Activated naive CD4-positive, alpha-beta T cell treated with anti-CD3 and anti-CD28 coated beads, Interleukin-2, amount 50 U/mL, for 24 hours (primary cell): ENCODE results near the gene ELAC2.

Experiments
- H3K27ac Mint-ChIP-seq: one replicate; pipeline ENCODE4 v1.8.0; 2021; ENCODE audit warnings: mild to moderate bottlenecking, mixed read lengths
- H3K27me3 Mint-ChIP-seq: one replicate; pipeline ENCODE4 v1.8.0; 2021; ENCODE audit warnings: mixed read lengths
- H3K36me3 Mint-ChIP-seq: one replicate; pipeline ENCODE4 v1.8.0; 2021; ENCODE audit warnings: mixed read lengths
- H3K4me1 Mint-ChIP-seq: one replicate; pipeline ENCODE4 v1.8.0; 2021; ENCODE audit warnings: mixed read lengths
- H3K4me3 Mint-ChIP-seq: one replicate; pipeline ENCODE4 v1.8.0; 2021; ENCODE audit warnings: mild to moderate bottlenecking, mixed read lengths
- H3K9me3 Mint-ChIP-seq: one replicate; pipeline ENCODE4 v1.8.0; 2021; ENCODE audit warnings: mixed read lengths

Gene ELAC2

DNA sequence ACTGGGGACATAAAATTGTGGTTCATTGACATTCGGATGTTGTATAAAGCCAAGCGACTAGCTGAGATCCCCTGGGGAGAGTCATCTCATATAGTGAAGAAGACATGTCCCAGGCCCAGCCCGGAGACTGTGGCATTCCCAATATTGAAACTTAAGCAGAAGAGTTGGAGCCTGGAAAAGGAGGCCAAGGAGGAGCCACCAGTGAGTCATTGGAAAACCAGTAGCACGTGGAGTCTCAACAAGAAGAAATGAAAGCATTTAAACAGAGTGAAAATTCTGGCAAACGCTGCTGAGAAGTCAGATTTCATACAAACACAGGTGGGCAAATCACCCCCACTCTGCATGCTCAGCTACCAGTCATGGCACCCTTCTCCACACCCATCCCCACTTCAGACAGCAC lies 9.4 kb upstream of the ELAC2 start:
- Mint-ChIP-seq H3K9me3 (no peaks in the 10 kb centered on the region), H3K27me3 (peaks cover 4% of the 10 kb centered on the region), H3K4me3 (no peak overlapping the region), H3K27ac (peak overlapping the region; percentile 42), H3K36me3 (no peaks in the 10 kb centered on the region), H3K4me1 (peaks cover 13% of the 10 kb centered on the region)

DNA sequence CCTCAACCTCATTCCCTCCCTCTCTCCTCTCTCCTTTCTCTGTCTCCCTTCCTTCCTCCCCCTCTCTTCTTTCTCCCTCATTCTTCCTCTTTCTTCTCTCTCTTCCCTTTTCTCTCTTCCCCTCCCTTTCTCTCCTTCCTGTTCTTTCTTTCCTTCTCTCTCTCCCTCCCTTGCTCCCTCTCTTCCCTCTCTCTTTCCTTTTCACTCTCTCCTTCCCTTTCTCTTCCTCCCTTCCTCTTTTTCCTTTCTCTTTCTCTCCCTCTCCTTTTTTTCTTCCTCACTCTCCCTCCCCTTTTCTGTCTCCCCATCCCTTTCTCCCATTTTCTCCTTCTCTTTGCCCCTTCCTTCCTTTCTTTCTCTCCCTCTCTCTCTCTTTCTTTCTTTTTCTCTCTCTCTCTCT lies 7.9 kb upstream of the ELAC2 start:
- Mint-ChIP-seq H3K4me3 (no peak overlapping the region), H3K27me3 (peaks cover 4% of the 10 kb centered on the region), H3K36me3 (no peaks in the 10 kb centered on the region), H3K27ac (no peak overlapping the region), H3K9me3 (no peaks in the 10 kb centered on the region), H3K4me1 (no peaks in the 10 kb centered on the region)

DNA sequence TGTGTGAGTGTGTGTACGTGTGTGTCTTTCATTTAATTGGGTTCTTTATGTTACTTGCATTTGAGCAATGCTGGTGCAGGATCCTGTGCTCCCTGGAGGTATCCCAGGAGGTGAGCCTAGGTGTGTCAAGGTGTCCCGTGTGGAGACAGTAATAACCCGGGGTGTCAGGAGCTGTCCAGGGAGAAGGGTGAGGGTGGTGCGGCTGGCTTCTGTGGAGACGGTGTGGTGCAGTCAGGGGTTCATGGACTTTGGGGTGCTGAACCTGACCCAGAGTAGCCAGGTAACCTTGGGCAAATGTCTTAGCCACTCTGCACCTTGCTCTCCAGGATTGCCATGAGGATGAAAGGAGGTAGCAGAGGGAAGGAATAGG lies 7.4 kb upstream of the ELAC2 start:
- Mint-ChIP-seq H3K27me3 (peaks cover 2% of the 10 kb centered on the region), H3K4me3 (no peak overlapping the region), H3K27ac (no peak overlapping the region), H3K4me1 (no peaks in the 10 kb centered on the region), H3K9me3 (no peaks in the 10 kb centered on the region), H3K36me3 (no peaks in the 10 kb centered on the region)

DNA sequence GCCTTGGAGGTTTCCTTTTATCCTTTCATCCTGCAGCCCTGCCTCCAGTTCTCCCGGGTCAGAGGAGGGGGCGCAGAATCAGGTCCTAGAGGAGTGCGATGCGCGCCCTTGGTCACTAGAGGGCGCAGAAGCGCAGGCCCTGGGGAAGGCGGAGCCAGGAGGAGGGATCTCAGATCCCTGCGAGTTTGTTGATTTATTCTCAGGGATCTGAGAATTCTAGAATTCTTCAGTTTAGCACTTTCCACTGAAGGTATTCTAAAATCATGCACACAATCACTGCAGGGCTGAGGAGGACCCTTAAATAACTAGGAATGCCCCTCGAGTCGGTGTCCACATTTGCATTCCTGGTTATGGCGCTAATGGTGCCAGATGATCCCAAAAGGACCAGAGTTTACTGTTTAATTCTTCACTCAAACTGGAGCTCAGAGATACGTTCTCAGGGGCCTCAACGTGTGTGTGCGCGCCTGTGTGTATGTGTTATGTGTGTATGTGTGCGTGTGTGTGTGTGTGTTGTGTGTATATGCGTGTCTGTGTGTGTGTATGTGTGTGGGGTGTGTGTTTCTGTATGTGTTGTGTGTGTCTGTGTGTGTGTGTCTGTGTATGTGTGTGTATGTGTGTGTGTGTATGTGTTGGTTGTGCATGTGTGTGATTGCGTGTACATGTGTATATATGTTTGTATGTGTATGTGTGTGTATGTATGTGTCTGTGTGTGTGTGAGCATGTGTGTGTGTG lies 6.9 kb upstream of the ELAC2 start:
- H3K4me3 Mint-ChIP-seq: no peak overlapping the region
- no peaks in the 10 kb centered on the region for H3K36me3 Mint-ChIP-seq
- no peak overlapping the region for H3K27ac Mint-ChIP-seq
- H3K27me3 Mint-ChIP-seq: peaks cover 2% of the 10 kb centered on the region
- H3K9me3 Mint-ChIP-seq: no peaks in the 10 kb centered on the region
- H3K4me1 Mint-ChIP-seq: no peaks in the 10 kb centered on the region

DNA sequence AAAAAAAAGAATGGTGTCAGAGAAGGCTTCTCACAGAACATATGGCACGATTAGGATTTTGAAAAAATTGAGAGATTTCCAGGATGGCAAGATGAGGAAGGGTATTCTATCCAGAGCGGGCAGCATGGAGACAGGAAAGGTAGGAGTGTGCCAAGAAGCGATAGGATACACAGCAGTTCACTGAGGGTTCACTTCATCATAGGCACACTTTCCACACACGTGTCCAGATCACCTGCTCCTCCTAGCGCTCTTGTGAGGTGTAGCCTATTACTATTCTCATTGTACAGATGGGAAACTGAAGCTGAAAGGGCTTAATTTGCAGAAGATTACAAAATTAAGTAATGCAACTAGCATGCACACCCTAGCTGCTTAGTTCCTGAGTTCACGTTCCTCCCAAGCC lies 6.2 kb upstream of the ELAC2 start:
- H3K4me3 Mint-ChIP-seq: no peak overlapping the region
- no peaks in the 10 kb centered on the region for H3K36me3 Mint-ChIP-seq
- peaks cover 2% of the 10 kb centered on the region for H3K27me3 Mint-ChIP-seq
- H3K4me1 Mint-ChIP-seq: no peaks in the 10 kb centered on the region
- no peaks in the 10 kb centered on the region for H3K9me3 Mint-ChIP-seq
- H3K27ac Mint-ChIP-seq: no peak overlapping the region

DNA sequence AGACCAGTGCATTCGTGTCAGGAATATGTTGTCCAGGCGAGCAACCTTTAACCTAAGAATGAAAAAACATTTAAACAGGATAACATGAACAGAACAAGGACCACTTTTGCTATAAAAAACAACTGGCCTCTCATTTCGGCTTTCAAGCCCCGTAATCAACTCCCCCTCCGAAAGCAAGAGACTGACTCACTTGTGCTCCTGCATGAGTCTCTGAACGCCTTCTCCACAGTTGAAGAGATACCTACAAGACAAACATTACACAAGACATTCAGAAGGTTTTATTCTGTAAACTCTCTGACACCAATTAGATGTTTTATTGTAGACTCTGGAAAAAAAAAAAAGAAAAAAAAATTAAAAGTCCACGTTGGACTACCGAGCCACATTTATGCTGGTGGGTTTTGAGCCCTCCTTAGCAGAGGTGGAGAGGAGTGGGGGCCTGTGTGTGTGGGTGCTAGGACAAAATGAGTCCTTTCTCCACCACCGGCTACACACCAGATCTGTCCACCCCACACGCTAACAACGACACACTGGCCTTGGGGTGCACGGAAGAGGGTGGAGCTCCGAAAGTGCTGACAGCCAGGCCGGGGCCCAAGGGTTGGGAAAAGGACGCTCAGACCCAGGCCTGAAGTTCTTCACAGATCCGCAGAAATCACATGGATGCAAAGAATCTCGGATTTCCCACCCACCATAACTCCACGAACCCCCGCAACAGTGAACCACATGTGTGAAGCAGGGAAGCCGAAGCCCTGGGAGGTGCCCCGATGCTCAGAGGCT lies 759 bp downstream of the ELAC2 start:
- Mint-ChIP-seq H3K4me3 (peak overlapping the region; percentile 97), H3K27me3 (no peaks in the 10 kb centered on the region), H3K27ac (peak overlapping the region; percentile 72), H3K36me3 (peaks cover 16% of the 10 kb centered on the region), H3K4me1 (peaks cover 41% of the 10 kb centered on the region), H3K9me3 (no peaks in the 10 kb centered on the region)

DNA sequence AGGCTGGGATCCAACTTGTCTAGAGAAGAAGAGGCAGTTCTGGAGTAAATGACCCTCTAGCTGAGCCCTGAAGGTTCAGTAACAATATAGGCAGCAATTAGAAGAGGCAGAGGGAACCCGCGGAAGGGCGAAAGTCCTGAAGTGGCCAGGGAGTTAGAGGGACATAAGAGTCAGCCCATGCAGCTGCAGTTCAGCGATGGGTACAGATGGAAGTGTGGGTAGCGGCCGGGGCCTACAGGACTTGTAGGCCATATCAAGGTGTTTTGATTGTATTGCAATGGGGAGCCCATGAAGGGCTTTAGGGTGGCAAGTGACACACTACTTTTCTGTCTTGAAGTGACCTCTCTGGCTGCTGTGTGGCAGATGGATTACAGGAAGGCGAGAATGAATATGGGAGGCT lies 3.0 kb downstream of the ELAC2 start:
- no peaks in the 10 kb centered on the region for H3K9me3 Mint-ChIP-seq
- peak overlapping the region; percentile 8 for H3K27ac Mint-ChIP-seq
- H3K4me1 Mint-ChIP-seq: peaks cover 41% of the 10 kb centered on the region
- H3K36me3 Mint-ChIP-seq: peaks cover 22% of the 10 kb centered on the region
- peak overlapping the region; percentile 39 for H3K4me3 Mint-ChIP-seq
- H3K27me3 Mint-ChIP-seq: no peaks in the 10 kb centered on the region

DNA sequence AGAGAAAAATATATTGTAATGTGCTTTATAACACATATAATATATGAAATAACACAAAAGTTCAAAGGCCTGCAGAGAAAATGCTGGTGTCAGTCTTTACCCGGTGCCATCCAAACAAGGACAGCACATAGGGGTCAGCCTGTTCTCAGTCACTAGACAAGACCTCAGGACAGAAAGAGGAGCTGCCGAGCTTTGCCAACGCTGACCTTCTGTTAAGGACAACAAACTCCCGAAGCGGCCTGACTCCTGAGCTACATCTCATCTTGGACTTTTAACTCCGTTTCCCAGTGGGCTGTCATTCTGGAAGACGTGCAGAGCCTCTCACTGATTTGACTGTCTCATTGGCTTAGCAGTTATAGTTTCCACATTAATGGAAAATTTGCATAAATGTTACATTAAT lies 6.9 kb downstream of the ELAC2 start:
- Mint-ChIP-seq H3K27ac (no peak overlapping the region), H3K4me1 (peaks cover 18% of the 10 kb centered on the region), H3K27me3 (no peaks in the 10 kb centered on the region), H3K9me3 (no peaks in the 10 kb centered on the region), H3K4me3 (no peak overlapping the region), H3K36me3 (peaks cover 26% of the 10 kb centered on the region)

DNA sequence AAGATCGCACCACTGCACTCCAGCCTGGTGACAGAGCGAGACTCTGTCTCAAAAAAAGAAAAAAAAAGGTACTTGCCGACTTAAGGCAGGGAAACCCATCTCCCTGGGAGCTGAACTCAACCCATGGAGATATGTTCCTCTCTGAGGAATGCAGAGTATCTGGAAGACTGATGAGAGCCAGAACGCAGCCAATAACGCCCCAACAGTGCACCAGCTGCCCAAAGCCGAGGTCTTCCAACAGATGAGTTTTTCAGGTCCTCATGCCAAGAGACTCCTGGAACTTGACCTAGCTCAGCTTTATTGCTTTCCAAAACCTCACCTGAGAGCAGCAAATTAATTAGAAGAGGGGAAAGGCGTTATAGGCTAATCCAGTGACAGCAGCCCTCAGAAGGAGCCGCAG lies 9.4 kb downstream of the ELAC2 start:
- Mint-ChIP-seq H3K27me3 (no peaks in the 10 kb centered on the region), H3K4me1 (peaks cover 5% of the 10 kb centered on the region), H3K36me3 (peaks cover 17% of the 10 kb centered on the region), H3K9me3 (no peaks in the 10 kb centered on the region), H3K4me3 (no peak overlapping the region), H3K27ac (no peak overlapping the region)

DNA sequence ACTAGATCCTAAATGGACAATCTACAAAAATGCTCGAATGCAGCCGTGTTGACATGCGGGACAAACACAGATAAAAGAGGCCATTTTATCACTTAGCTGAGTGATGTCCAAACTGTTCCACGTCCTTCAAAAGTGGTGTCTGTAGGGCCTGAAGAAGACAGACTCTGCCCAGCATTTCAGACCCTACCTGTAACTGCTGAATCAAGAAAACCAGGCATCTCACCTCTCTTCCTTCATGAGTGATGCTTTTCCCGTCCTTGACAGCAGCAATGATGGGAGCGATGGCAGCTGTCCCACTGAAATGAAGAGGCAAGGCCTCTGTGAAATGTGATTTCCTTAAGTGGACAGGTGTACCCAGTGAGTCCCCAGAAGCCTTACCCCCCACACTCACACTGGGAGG lies 12.3 kb downstream of the ELAC2 start:
- Mint-ChIP-seq H3K27me3 (no peaks in the 10 kb centered on the region), H3K4me3 (no peak overlapping the region), H3K36me3 (peaks cover 13% of the 10 kb centered on the region), H3K27ac (no peak overlapping the region), H3K4me1 (peaks cover 5% of the 10 kb centered on the region), H3K9me3 (no peaks in the 10 kb centered on the region)

DNA sequence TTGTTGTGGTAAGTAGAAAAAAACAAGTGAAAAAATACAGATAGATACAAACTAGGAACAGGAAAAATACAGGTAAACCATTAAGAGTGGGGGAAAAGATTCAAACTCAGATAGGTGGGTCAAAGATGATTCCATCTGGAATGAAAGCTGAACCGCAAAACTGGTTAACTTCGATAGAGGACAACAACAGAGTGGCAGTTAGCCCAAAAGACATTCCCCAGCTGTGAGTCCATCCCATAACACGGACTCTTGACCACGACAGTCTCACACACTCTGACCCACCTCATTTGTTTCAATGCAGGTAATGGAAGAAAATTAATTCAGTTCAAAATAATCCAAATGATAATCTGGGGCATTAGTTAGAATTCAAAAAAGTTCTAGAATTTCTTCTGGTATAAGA lies 13.5 kb downstream of the ELAC2 start:
- Mint-ChIP-seq H3K9me3 (no peaks in the 10 kb centered on the region), H3K4me3 (no peak overlapping the region), H3K27me3 (no peaks in the 10 kb centered on the region), H3K27ac (no peak overlapping the region), H3K4me1 (peaks cover 5% of the 10 kb centered on the region), H3K36me3 (peaks cover 9% of the 10 kb centered on the region)

DNA sequence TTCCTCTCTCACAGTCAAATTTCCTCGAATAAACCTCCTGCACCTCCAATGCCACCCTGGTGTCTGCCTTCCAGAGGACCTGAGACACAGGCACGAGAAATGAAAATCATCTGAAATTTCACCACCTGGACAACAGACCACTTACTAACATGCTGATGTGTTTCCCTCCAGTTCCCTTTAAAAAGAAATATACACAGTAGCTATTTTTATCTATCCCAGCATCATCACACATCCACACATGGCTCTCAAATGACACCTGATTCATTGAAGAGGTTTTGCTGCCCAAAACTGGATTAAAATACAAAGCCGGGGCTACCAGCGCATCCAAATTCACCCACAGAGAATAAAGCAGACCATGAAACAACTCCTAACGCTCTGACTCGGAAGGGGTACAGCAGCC lies 13.9 kb downstream of the ELAC2 start:
- H3K4me3 Mint-ChIP-seq: peak overlapping the region; percentile 43
- H3K27ac Mint-ChIP-seq: no peak overlapping the region
- H3K9me3 Mint-ChIP-seq: no peaks in the 10 kb centered on the region
- H3K27me3 Mint-ChIP-seq: no peaks in the 10 kb centered on the region
- H3K36me3 Mint-ChIP-seq: peaks cover 10% of the 10 kb centered on the region
- H3K4me1 Mint-ChIP-seq: peaks cover 5% of the 10 kb centered on the region

DNA sequence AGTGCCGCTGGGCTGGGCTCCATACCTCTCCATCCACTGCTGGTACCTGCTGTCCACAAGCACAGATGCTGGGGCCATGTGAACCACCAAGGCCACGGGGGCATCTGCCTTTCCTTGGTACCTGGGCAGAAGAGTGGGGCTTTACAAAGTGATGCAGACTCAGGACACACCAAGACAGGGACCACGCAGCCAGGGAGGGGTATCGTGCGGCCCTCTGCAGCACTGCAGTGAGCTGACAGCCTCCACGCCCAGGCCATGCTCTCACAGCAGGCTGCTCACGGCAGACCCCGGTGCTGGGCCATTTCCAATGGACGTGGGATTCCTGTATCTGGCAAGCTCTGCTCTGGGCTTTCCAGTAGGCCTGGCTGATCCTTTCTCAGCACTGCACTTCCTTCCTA lies 14.4 kb downstream of the ELAC2 start:
- no peaks in the 10 kb centered on the region for H3K9me3 Mint-ChIP-seq
- H3K27ac Mint-ChIP-seq: no peak overlapping the region
- no peaks in the 10 kb centered on the region for H3K27me3 Mint-ChIP-seq

DNA sequence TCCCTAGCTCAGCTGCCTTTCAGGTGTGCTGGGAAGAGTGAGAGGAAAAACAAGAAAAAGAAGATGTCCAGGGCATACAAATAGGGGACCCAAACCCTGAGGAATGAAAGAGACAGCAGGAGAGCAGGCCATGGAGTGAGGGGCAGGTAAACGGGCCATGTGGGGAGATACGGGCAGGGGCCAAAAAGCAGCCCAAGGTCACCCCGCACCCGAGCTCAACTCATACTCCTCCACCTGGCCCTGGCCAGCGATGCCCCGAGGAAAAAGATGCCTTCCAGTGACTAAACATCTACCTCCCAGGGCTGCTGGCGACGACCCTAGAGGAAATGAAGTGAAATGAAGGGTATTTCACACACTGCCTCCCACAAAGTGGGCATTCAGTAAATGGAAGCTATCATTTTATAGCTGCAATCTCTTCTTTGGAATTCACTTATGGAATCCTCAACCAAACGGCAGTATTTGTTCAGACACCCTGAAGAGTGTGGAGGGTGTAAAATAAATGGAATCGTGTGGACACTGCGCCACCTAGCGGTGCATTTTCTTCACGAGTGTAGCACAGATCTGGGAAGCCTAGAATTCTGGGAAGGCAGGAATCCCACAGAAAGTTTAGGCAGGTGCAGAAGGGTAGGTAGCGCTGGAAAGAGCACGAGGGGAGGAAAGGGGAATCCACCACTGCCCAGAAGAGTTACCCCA lies 14.9 kb downstream of the ELAC2 start:
- H3K27me3 Mint-ChIP-seq: no peaks in the 10 kb centered on the region
- peaks cover 5% of the 10 kb centered on the region for H3K4me1 Mint-ChIP-seq
- no peak overlapping the region for H3K27ac Mint-ChIP-seq
- no peak overlapping the region for H3K4me3 Mint-ChIP-seq
- H3K36me3 Mint-ChIP-seq: peaks cover 7% of the 10 kb centered on the region
- H3K9me3 Mint-ChIP-seq: no peaks in the 10 kb centered on the region

More for the DNA sequence above, 14.4 kb downstream of the ELAC2 start:
- H3K36me3 Mint-ChIP-seq: peaks cover 7% of the 10 kb centered on the region
- H3K4me3 Mint-ChIP-seq: no peak overlapping the region
- peaks cover 5% of the 10 kb centered on the region for H3K4me1 Mint-ChIP-seq

DNA sequence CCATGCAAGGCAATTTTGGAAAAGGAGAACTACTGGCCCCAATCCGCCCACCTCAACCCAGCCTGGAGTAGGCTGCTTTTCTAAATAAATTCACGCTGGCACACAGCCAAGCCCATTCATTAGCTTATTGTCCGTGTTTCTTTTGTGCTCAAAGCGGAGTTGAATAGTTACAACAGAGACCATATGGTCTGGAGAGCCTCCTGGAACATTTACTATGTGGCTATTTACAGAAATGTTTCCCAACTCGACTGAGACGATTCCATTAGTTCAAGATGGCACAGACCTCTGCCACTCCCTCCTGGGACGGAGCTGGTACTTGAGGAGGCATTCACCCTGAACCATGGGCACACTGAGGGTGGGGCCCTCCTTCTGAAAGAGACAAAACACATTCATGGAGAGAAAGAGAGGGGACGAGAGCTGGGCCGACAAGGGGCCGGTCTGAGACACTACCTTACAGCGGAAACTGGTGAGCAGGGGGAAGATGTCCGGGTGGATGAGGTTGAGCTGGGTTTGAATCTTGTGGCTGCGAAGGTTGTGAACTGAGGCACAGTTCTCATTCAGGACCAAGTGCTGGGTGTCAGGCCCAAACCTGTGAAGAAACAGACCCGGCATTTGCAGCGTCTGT lies 15.7 kb downstream of the ELAC2 start:
- Mint-ChIP-seq H3K36me3 (peaks cover 11% of the 10 kb centered on the region), H3K9me3 (no peaks in the 10 kb centered on the region), H3K4me3 (no peak overlapping the region), H3K4me1 (peaks cover 5% of the 10 kb centered on the region), H3K27ac (no peak overlapping the region), H3K27me3 (no peaks in the 10 kb centered on the region)

DNA sequence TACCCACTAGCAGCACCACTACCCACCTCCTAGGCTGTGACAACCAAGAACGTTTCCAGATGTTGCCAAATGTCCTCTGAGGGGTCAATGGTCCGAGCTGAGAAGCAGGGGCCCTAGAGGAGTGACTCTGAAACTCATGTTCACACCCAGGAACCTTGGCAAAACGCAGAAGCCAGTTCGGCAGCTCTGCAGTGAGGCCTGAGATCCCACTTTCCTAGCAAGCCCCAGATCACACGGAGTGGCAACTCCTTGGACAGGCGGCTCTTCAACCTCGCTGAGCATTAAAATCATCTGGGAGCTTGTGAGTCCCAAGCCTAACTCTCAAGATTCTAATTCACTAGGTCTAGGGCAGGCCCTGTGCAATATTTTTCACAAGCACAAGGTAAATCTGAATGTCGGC lies 17.3 kb downstream of the ELAC2 start:
- Mint-ChIP-seq H3K4me3 (no peak overlapping the region), H3K27ac (no peak overlapping the region), H3K9me3 (no peaks in the 10 kb centered on the region), H3K36me3 (peaks cover 11% of the 10 kb centered on the region), H3K4me1 (peaks cover 5% of the 10 kb centered on the region), H3K27me3 (no peaks in the 10 kb centered on the region)
